Neural progenitor cell (in vitro differentiated cells): ENCODE results near the gene IL18R1.

ENCODE experiments used
- CTCF ChIP-seq: fragments of 200-600 bp; sonication (generic); IDR thresholded peaks from 2 replicates; pipeline ENCODE4 v1.5.1; 2017; ENCODE audit warnings: antibody characterized with exemption, mild to moderate bottlenecking
- EZH2 ChIP-seq: fragments of 200-600 bp; sonication (generic); IDR thresholded peaks from 2 replicates; pipeline ENCODE4 v1.6.1; 2017; ENCODE audit warnings: antibody characterized with exemption, mild to moderate bottlenecking, moderate library complexity
- EZH2phosphoT487 ChIP-seq: fragments of 200-600 bp; sonication (generic); IDR thresholded peaks from 2 replicates; pipeline ENCODE4 v1.6.1; 2017; ENCODE audit warnings: antibody characterized with exemption

- TF ChIP-seq CTCF: no peak
- no peak for TF ChIP-seq EZH2phosphoT487
- no peak for TF ChIP-seq EZH2
Measured at GRCh38 chr2:102306125-102306524, 49.5 kb upstream of the IL18R1 start.
